Occipital lobe (tissue), 3 donors: Measurements from ENCODE around the gene PXT1. TPM values are rescaled to one million over a fixed set of nuclear protein-coding genes. Genes with fewer than 3 reads are reported as not detected.

Source experiments
- DNase-seq: peaks from one replicate; lab custom pipeline; 2025; lab: John Stamatoyannopoulos, UW
- small RNA-seq: library from RNA; depleted of rRNA; stranded (forward); fragments of <200 nt; gene quantifications from one replicate; pipeline ENCODE3, GENCODE V24; 2014
- total RNA-seq: library from RNA; depleted of rRNA; stranded (reverse); fragments of >200 nt; gene quantifications from one replicate; pipeline ENCODE4 v1.2.3, GENCODE V29; 2014

The PXT1 gene
- total RNA-seq, 1 donor from 2014 or later, result not detected

DNA sequence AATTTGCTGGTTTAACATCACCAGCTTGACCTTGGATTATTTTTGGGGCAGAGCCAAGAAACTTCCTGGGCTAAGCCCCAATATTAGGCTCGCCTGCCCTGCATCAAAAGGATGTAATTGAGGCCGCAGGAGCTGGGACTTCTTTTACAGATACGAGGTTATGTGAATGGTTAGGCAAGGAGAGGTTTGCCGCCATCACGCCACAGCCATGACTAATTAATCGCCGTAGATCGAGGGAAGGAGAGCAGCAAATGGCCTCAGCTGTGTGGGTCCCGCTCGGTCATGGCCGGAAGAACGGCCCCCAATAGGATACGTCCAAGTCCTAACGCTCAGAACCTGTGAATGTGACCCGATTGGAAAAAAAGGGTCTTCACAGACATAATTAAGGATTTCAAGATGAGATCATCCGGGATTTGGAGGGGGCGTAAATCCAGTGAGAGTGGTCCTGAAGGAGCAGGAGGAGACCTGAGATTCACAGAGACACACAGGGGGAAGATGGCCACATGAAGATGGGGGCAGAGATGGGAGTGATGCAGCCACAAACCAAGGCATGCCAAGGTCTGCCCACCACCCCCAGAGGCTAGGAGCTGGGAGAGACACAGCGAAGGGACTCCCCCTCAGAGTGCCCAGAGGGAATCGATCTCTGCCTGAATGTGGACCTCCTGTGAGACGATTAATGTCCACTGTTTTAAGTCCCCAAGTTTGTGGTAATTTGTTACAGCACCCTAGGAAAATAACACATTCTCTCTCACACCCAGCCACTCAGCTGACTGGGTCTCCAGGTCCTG lies 96.0 kb downstream of the PXT1 start:
- DNase-seq, result no peak

DNA sequence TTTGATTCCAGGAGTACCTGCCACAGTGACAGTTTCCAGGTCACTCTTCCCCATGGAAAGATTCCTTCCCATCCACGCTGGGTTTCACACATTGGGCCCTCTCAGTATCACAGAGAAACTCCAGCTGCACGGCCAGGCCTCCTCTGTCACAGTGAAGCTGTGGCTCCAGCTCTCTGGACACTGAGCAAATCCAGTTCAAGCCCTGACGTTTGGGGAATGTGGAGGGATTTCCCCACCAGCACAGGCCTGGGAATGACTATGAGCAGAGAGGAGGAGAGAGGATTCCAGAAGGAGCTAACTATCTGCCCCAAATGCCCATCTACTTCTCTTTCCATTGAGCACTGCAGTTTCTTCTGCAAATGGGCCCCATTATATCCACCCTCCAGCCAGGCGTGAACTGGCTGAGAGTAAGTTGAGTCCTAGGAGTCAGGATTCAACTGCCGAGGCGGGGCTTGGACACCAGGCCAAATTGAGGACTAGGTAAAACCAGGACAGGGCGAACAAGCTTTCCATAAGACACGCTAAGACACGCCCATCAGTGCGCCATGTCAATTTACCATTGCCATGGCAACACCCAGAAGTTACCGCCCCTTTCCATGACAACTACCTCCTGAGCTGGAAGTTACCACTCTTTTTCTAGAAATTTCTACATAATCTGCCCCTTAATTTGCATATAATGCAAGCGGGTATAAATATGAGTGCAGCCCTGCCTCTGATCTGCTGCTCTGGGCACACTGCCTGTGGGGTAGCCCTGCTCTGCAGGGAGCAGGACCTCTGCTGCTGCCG lies 96.8 kb downstream of the PXT1 start:
- DNase-seq, result no peak

DNA sequence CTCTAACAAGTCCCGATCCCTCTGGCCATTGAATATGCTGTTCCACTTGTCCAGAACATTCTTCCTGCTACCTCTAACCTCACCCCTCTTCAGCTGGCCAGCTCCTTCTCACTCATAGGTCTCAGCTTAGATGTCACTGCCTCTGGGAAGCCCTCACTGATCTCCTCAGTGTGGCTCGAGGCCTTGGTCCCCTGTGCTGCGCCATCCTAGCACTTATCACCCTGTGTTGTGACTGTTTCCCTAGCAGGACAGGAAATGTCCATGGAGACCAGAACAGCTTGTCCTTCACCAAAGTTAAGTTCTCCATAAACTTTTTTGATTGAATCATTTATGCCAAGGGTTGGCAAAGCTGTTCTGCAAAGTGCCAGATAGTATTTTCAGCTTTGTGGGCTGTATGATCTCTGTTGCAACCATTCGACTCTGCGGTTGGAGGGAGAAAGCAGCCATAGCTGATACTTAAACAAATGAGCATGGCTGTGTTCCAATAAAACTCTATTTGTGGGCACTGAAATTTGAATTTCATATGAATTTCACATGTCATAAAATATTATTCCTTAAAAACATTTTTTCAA lies 99.5 kb downstream of the PXT1 start:
- DNase-seq, result no peak

DNA sequence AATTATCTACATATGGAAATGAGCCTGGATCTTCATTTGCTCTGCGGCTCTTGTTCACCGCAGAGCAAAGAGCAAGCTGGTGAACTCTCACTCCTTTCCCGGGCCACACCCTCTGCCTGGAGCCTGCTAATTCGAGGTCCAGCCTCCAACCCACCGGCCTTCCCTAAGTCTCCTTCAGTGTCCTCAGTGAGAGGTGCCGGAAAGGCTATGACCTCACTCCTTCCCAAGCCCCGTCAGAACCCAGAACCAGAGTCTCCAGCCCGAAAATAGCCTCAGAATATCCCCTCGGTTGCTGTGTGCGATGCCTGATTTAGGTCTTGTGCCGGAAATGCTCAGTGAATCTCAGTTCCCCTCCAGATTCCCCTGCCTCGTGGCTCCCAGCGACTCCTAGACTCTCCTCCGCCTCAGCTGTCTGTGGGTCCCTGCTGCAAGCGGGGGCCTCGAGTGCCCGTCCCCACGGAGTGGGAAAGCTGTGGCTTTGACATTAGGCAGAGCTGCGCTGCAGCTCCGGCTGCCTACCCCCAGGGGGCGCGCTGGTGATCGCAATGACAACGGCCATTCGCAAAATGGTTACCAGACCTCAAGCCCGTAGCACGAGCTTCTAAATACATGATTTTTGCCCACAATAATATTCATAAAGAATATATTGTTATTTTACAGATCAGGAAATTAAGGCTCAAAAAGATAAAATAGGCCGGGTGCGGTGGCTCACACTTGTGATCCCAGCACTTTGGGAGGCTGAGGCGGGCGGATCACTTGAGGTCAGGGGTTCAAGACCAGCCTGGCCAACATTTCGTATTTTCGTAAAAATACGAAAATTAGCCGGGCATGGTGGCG lies 101.8 kb downstream of the PXT1 start:
- no peak for DNase-seq

Small RNA genes lying within 50 kb of the gene (small RNA-seq; reads per million reads assigned to genes)
- gene RN7SL502P, result not detected

Other genes starting within 250 kb of the PXT1 start
- 22.0 TPM for gene BRPF3, start 246.1 kb downstream of the PXT1 start, total RNA-seq
- gene PNPLA1, start 172.8 kb downstream of the PXT1 start, total RNA-seq, result not detected
- gene BNIP5, start 106.0 kb downstream of the PXT1 start, total RNA-seq, result not detected
- gene ETV7, start 55.2 kb downstream of the PXT1 start, total RNA-seq, result not detected
- gene KCTD20, start 146 bp upstream of the PXT1 start, total RNA-seq, result 79.9 TPM
- 11.9 TPM for gene STK38, start 104.6 kb upstream of the PXT1 start, total RNA-seq
- gene SRSF3, start 151.5 kb upstream of the PXT1 start, total RNA-seq, result 202 TPM
- gene CDKN1A, start 235.9 kb upstream of the PXT1 start, total RNA-seq, result 2.0 TPM